ENCODE results near the gene GALNS. TPM values are rescaled to one million over a fixed set of nuclear protein-coding genes. Genes with fewer than 3 reads are reported as not detected.

Gene GALNS
- total and polyA plus RNA-seq, 7 donors = 4.8 to 15.4 (median 10.4) TPM

- TF ChIP-seq CTCF (IDR thresholded peaks at IDR 0.05) = no peak
- DNase-seq = no peak
- peak overlapping the region; percentile 93 for H3K4me3 ChIP-seq
These were observed 1.0 kb downstream of the GALNS start for GRCh38 chr16:88855736-88856121.

GRCh38 chr16:88855176-88855575, 1.6 kb downstream of the GALNS start:
- no peak for TF ChIP-seq CTCF (IDR thresholded peaks at IDR 0.05)
- intact Hi-C loops (cut with DNase I) = loop anchor here in 1 of 2 donors (5.0 kb wide), 2 partner anchors 43 to 47 kb away; partner anchors contain the start of gene APRT
- H3K4me1 ChIP-seq = peaks cover 13% of the 10 kb centered on the region
- no peaks in the 10 kb centered on the region for H3K27me3 ChIP-seq (ENCODE audit: insufficient read depth in 3 of 3, low read length in 2 of 3)
- no peaks in the 10 kb centered on the region for H3K9me3 ChIP-seq
- no peak overlapping the region for H3K27ac ChIP-seq
- ATAC-seq = no peak
- DNase-seq = no peak
- peaks cover 0 to 17% of the 10 kb centered on the region in 2 donors for H3K36me3 ChIP-seq (ENCODE audit: insufficient read depth in 1 of 2, low read depth in 1 of 2)
- 64 to 74% (median 70%) methylated on average over 8 of the region's 8 CpGs for WGBS, 3 donors
- no peak overlapping the region for H3K4me3 ChIP-seq

More at GRCh38 chr16:88855736-88856121, 1.0 kb downstream of the GALNS start:
- Histone ChIP-seq H3K27me3 (ENCODE audit: insufficient read depth in 3 of 3, low read length in 2 of 3) (no peaks in the 10 kb centered on the region), H3K9me3 (no peaks in the 10 kb centered on the region), H3K27ac (no peak overlapping the region), H3K4me1 (peaks cover 13% of the 10 kb centered on the region), H3K36me3 (ENCODE audit: insufficient read depth in 1 of 2, low read depth in 1 of 2) (peaks cover 0 to 23% of the 10 kb centered on the region in 2 donors)
- ATAC-seq = no peak
- intact Hi-C loops (cut with DNase I) = loop anchor here in 1 of 2 donors (5.0 kb wide), 2 partner anchors 43 to 47 kb away; partner anchors contain the start of gene APRT
- 81 to 82% (median 81%) methylated on average over 13 of the region's 13 CpGs for WGBS, 3 donors

GRCh38 chr16:88854306-88855111, 2.2 kb downstream of the GALNS start:
- intact Hi-C loops (cut with DNase I) = loop anchor here in 1 of 2 donors (5.0 kb wide), 2 partner anchors 42 to 48 kb away; partner anchors contain the start of gene APRT
- Histone ChIP-seq H3K4me3 (no peak overlapping the region), H3K27me3 (ENCODE audit: insufficient read depth in 3 of 3, low read length in 2 of 3) (no peaks in the 10 kb centered on the region), H3K9me3 (no peaks in the 10 kb centered on the region), H3K36me3 (ENCODE audit: insufficient read depth in 1 of 2, low read depth in 1 of 2) (peaks cover 0 to 14% of the 10 kb centered on the region in 2 donors), H3K4me1 (peaks cover 13% of the 10 kb centered on the region), H3K27ac (no peak overlapping the region)
- ATAC-seq (no peak), DNase-seq (no peak)
- WGBS, 3 donors = 64 to 75% (median 71%) methylated on average over 19 to 20 of the region's 20 CpGs
- TF ChIP-seq CTCF (IDR thresholded peaks at IDR 0.05) = no peak

GRCh38 chr16:88853325-88853941, 3.3 kb downstream of the GALNS start:
- 74 to 80% (median 76%) methylated on average over 17 of the region's 17 CpGs for WGBS, 3 donors
- intact Hi-C loops (cut with DNase I) = no loop called here
- Histone ChIP-seq H3K27ac (no peak overlapping the region), H3K4me3 (no peak overlapping the region), H3K9me3 (no peaks in the 10 kb centered on the region), H3K36me3 (ENCODE audit: insufficient read depth in 1 of 2, low read depth in 1 of 2) (peaks cover 0 to 4% of the 10 kb centered on the region in 2 donors), H3K4me1 (peaks cover 13% of the 10 kb centered on the region), H3K27me3 (ENCODE audit: insufficient read depth in 3 of 3, low read length in 2 of 3) (no peaks in the 10 kb centered on the region)
- DNase-seq = no peak
- no peak for TF ChIP-seq CTCF (IDR thresholded peaks at IDR 0.05)
- no peak for ATAC-seq
